GM21529 (cell line): ENCODE results near the gene TUBB4B.

ENCODE experiments used
- ATAC-seq: cut with Tn5 transposase; IDR thresholded peaks from one replicate; pipeline ENCODE4 v1.9.1; 2021; ENCODE audit not compliant: unreplicated experiment

TUBB4B gene

GRCh38 chr9:137240841-137241489, at the start of gene TUBB4B:
TSS of gene TUBB4B (plus strand) at chr9:137241287. CDS start at chr9:137241361, 74 bp downstream.
- ATAC-seq = peak; percentile 73

- no peak for ATAC-seq
These were observed 49.2 kb upstream of the TUBB4B start for GRCh38 chr9:137191691-137192447.

- ATAC-seq = no peak
These were observed 48.7 kb upstream of the TUBB4B start for GRCh38 chr9:137192448-137192780.

- ATAC-seq = no peak
These were observed 48.2 kb upstream of the TUBB4B start for GRCh38 chr9:137192859-137193258.

GRCh38 chr9:137193771-137194170, 47.3 kb upstream of the TUBB4B start:
- ATAC-seq = no peak

- no peak for ATAC-seq
These were observed 46.7 kb upstream of the TUBB4B start for GRCh38 chr9:137194388-137194787.

GRCh38 chr9:137194909-137195308, 46.2 kb upstream of the TUBB4B start:
- ATAC-seq = no peak

- ATAC-seq = no peak
These were observed 45.4 kb upstream of the TUBB4B start for GRCh38 chr9:137195525-137196220.

- no peak for ATAC-seq
These were observed 42.8 kb upstream of the TUBB4B start for GRCh38 chr9:137198051-137198901.

- ATAC-seq = no peak
These were observed 42.2 kb upstream of the TUBB4B start for GRCh38 chr9:137198902-137199283.

GRCh38 chr9:137199411-137200121, 41.5 kb upstream of the TUBB4B start:
- ATAC-seq = no peak

GRCh38 chr9:137200311-137201204, 40.5 kb upstream of the TUBB4B start, which contains the start of gene TPRN:
TSS of gene TPRN (minus strand) at chr9:137200741. CDS start at chr9:137200711, 30 bp downstream.
- ATAC-seq = peak; percentile 90

GRCh38 chr9:137201205-137201868, 39.8 kb upstream of the TUBB4B start:
- ATAC-seq = no peak

- ATAC-seq = no peak
These were observed 38.1 kb upstream of the TUBB4B start for GRCh38 chr9:137202966-137203365.

- no peak for ATAC-seq
These were observed 36.4 kb upstream of the TUBB4B start for GRCh38 chr9:137204731-137205125.

- ATAC-seq = peak; percentile 37
These were observed 35.7 kb upstream of the TUBB4B start, which contains the start of the genes NDOR1 and TMEM203 for GRCh38 chr9:137205126-137206069. TSS of gene NDOR1 (plus strand) at chr9:137205700. CDS start at chr9:137205778, 78 bp downstream. TSS of gene TMEM203 (minus strand) at chr9:137205648. CDS start at chr9:137205414, 234 bp downstream.

GRCh38 chr9:137206602-137207001, 34.5 kb upstream of the TUBB4B start:
- ATAC-seq = no peak
